ENCODE measurements around the gene FKBP15. TPM values are rescaled to one million over a fixed set of nuclear protein-coding genes. Genes with fewer than 3 reads are reported as not detected.
A peak's percentile ranks its signal among the peaks of the same experiment; 100 is the strongest.

FKBP15 gene
- total and polyA plus RNA-seq, 2 of the 4 experiments (the other 2 are of a cell fraction): 20.4 to 25.5 TPM

DNA sequence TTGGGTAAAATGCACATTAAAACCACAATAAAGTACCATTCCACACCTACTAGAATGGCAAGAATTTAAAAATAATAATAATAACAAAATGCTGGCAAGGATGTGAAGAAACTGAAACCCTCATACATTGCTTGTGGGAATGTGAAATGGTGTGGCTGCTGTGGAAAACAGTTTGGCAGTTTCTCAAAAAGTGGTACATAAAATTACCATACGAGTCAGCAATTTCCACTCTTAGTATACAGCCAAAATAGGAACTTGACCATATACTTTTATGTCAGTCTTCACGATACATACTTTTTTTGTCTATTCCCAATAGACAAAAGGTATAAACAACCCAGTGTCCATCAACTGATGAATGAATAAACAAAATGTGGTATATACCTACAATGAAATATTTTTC is 15.6 kb downstream of the FKBP15 start:
- BruUV-seq (replicated peaks): no TSS peak
- intact Hi-C loops (cut with micrococcal nuclease): no loop called here
- TF ChIP-seq MAFK (IDR thresholded peaks at IDR 0.05; ENCODE audit: low read depth, low read length) (peak; percentile 69), MAZ (IDR thresholded peaks at IDR 0.05; ENCODE audit: borderline replicate concordance, low read depth, low read length) (no peak), BHLHE40 (IDR thresholded peaks at IDR 0.05; ENCODE audit: low read depth, low read length) (no peak), RAD21 (IDR thresholded peaks at IDR 0.05; ENCODE audit: low read length) (no peak), POLR2A (IDR thresholded peaks at IDR 0.05; ENCODE audit: low read depth, low read length) (no peak)
- TF ChIP-seq, protein P1, sequence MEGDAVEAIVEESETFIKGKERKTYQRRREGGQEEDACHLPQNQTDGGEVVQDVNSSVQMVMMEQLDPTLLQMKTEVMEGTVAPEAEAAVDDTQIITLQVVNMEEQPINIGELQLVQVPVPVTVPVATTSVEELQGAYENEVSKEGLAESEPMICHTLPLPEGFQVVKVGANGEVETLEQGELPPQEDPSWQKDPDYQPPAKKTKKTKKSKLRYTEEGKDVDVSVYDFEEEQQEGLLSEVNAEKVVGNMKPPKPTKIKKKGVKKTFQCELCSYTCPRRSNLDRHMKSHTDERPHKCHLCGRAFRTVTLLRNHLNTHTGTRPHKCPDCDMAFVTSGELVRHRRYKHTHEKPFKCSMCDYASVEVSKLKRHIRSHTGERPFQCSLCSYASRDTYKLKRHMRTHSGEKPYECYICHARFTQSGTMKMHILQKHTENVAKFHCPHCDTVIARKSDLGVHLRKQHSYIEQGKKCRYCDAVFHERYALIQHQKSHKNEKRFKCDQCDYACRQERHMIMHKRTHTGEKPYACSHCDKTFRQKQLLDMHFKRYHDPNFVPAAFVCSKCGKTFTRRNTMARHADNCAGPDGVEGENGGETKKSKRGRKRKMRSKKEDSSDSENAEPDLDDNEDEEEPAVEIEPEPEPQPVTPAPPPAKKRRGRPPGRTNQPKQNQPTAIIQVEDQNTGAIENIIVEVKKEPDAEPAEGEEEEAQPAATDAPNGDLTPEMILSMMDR (conservative IDR thresholded peaks at IDR 0.05; ENCODE audit: low read depth, low read length): no peak
- TF ChIP-seq, protein P2, sequence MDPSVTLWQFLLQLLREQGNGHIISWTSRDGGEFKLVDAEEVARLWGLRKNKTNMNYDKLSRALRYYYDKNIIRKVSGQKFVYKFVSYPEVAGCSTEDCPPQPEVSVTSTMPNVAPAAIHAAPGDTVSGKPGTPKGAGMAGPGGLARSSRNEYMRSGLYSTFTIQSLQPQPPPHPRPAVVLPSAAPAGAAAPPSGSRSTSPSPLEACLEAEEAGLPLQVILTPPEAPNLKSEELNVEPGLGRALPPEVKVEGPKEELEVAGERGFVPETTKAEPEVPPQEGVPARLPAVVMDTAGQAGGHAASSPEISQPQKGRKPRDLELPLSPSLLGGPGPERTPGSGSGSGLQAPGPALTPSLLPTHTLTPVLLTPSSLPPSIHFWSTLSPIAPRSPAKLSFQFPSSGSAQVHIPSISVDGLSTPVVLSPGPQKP (IDR thresholded peaks at IDR 0.05; ENCODE audit: borderline replicate concordance, low read depth, low read length): no peak
- Histone ChIP-seq H4K91ac (ENCODE audit: insufficient read depth, low read depth, low read length) (no peak overlapping the region), H4K8ac (ENCODE audit: low read depth in 2 of 2, low read length in 2 of 2) (no peak overlapping the region), H2BK15ac (ENCODE audit: low read depth, low read length) (no peak overlapping the region), H3K4ac (ENCODE audit: low read depth, low read length) (no peak overlapping the region), H3K9me3 (ENCODE audit: control insufficient read depth, insufficient read depth, low read length) (no peaks in the 10 kb centered on the region), H2BK20ac (ENCODE audit: low read depth, low read length) (no peak overlapping the region), H3K14ac (replicated peaks; ENCODE audit: low read depth, low read length) (no peak overlapping the region), H3K27ac (ENCODE audit: insufficient read depth, low read length) (no peak overlapping the region), H2AK9ac (replicated peaks; ENCODE audit: low read depth, low read length, poor library complexity) (no peak overlapping the region), H3K36me3 (ENCODE audit: control insufficient read depth, insufficient read depth, low read length) (peaks cover 27% of the 10 kb centered on the region), H3K9me1 (ENCODE audit: insufficient read depth, low read length) (peaks cover 3% of the 10 kb centered on the region; the same call in 1 of the 2 replicates), H3K9ac (ENCODE audit: low read depth, low read length) (no peak overlapping the region), H2BK120ac (ENCODE audit: low read depth, low read length) (no peak overlapping the region), H3K4me3 (ENCODE audit: insufficient read depth, low read depth, low read length) (no peak overlapping the region), H3K27me3 (ENCODE audit: control insufficient read depth, insufficient read depth, low read length) (no peaks in the 10 kb centered on the region), H3K56ac (ENCODE audit: extremely low read depth, insufficient read depth, low read length) (no peak overlapping the region), H3K23ac (ENCODE audit: low read depth, low read length) (no peak overlapping the region), H4K5ac (ENCODE audit: low read depth, low read length) (no peak overlapping the region), H3K4me1 (ENCODE audit: control insufficient read depth, insufficient read depth, low read length) (no peaks in the 10 kb centered on the region), H2AK5ac (ENCODE audit: low read depth, low read length) (no peak overlapping the region), H3K4me2 (ENCODE audit: low read depth, low read length) (no peak overlapping the region), H2AFZ (replicated peaks; ENCODE audit: low read length, poor library complexity) (no peak overlapping the region), H2BK5ac (ENCODE audit: low read depth, low read length, poor library complexity, severe bottlenecking) (no peak overlapping the region), H4K20me1 (ENCODE audit: insufficient read depth, low read length) (no peaks in the 10 kb centered on the region), H3K18ac (ENCODE audit: low read depth, low read length) (no peak overlapping the region), H3K79me1 (ENCODE audit: low read depth in 1 of 2, low read length in 2 of 2) (peaks cover 0 to 9% of the 10 kb centered on the region in 2 experiments; a peak in 2 of 4 replicates)
- DNase-seq (no peak), ATAC-seq (ENCODE audit: low read depth) (no peak)
- ChIA-PET POLR2A (ENCODE audit: unreplicated experiment) (no interaction called here), CTCF (no interaction called here)
- in situ Hi-C loops (cut with MboI; ENCODE audit: low sequenced_read_pairs): no loop called here
- dilution Hi-C loops (cut with HindIII; ENCODE audit: low sequenced_read_pairs, unreplicated experiment): no loop called here
- no CpG with 5 or more reads among the region's 2 CpGs for WGBS, 2 experiments (ENCODE audit: extremely low coverage in 2 of 2, insufficient read length in 1 of 2)

Measured in IMR-90 (cell line).